Tibial nerve (tissue), 3 donors: Measurements from ENCODE around the gene RAPH1.

Experiments used
- CTCF ChIP-seq, 5 experiments: fragments of 200-600 bp in 3 of 5; fragments of 450-650 bp in 2 of 5; sonication (generic) in 3 of 5; IDR thresholded peaks; one replicate each; pipeline ENCODE4 v1.5.1; 2016 to 2019; ENCODE audit warnings: antibody characterized with exemption in 5 of 5, mild to moderate bottlenecking in 3 of 5, moderate library complexity in 2 of 5
- POLR2A ChIP-seq, 2 donors: fragments of 450-650 bp; IDR thresholded peaks; one replicate each; pipeline ENCODE4 v1.6.1; 2017; ENCODE audit warnings: antibody characterized with exemption in 2 of 2, mild to moderate bottlenecking in 2 of 2, moderate library complexity in 2 of 2

GRCh38 chr2:203543898-203544328, 8.8 kb upstream of the RAPH1 start:
- TF ChIP-seq CTCF (IDR thresholded peaks at IDR 0.05) (no peak), POLR2A (IDR thresholded peaks at IDR 0.05) (no peak)
